H9 (cell line): ENCODE results near the gene TSPAN9. TPM values are rescaled to one million over a fixed set of nuclear protein-coding genes. Genes with fewer than 3 reads are reported as not detected.

Source experiments
- DNase-seq: peaks from one replicate; pipeline ENCODE4 v3.0.0-alpha.2; 2017
- H2AFZ ChIP-seq: one replicate; pipeline ENCODE4 v1.6.1; 2013; ENCODE audit warnings: mild to moderate bottlenecking, low read length, control low read depth, moderate library complexity
- H2AK5ac ChIP-seq: 2 replicates; pipeline ENCODE4 v1.6.1; 2013; ENCODE audit warnings: low read length, control low read depth, mixed read lengths; ENCODE audit not compliant: insufficient read length
- H2BK120ac ChIP-seq: one replicate; pipeline ENCODE4 v1.6.1; 2013; ENCODE audit warnings: low read depth, mild to moderate bottlenecking, low read length, control low read depth, inconsistent platforms; ENCODE audit not compliant: poor library complexity, severe bottlenecking
- H2BK12ac ChIP-seq: 2 replicates; pipeline ENCODE4 v1.6.1; 2013; ENCODE audit warnings: low read length, control low read depth, mixed read lengths, low read depth; ENCODE audit not compliant: insufficient read length
- H2BK15ac ChIP-seq: 2 replicates; pipeline ENCODE4 v1.6.1; 2013; ENCODE audit warnings: low read depth, low read length, control low read depth
- H2BK20ac ChIP-seq: one replicate; pipeline ENCODE4 v1.6.1; 2013; ENCODE audit warnings: low read depth, mild to moderate bottlenecking, low read length, control low read depth, inconsistent platforms; ENCODE audit not compliant: poor library complexity, severe bottlenecking
- H2BK5ac ChIP-seq: 2 replicates; pipeline ENCODE4 v1.6.1; 2013; ENCODE audit warnings: low read length, control low read depth, mixed read lengths; ENCODE audit not compliant: insufficient read length
- H3K14ac ChIP-seq: 2 replicates; pipeline ENCODE4 v1.6.1; 2013; ENCODE audit warnings: low read length, control low read depth; ENCODE audit not compliant: insufficient read depth
- H3K18ac ChIP-seq: 2 replicates; pipeline ENCODE4 v1.6.1; 2013; ENCODE audit warnings: low read depth, mild to moderate bottlenecking, mixed read lengths, low read length, control low read depth; ENCODE audit not compliant: insufficient read length
- H3K23ac ChIP-seq: 2 replicates; pipeline ENCODE4 v1.6.1; 2013; ENCODE audit warnings: low read length, control low read depth, mixed read lengths, low read depth; ENCODE audit not compliant: insufficient read length
- H3K23me2 ChIP-seq: 2 replicates; pipeline ENCODE4 v1.6.1; 2013; ENCODE audit warnings: low read depth, mild to moderate bottlenecking, mixed read lengths, low read length, control low read depth; ENCODE audit not compliant: insufficient read length, poor library complexity, severe bottlenecking
- H3K27ac ChIP-seq: 2 replicates; pipeline ENCODE4 v1.5.1; 2013; ENCODE audit warnings: low read length, control low read depth, mixed read lengths, low read depth; ENCODE audit not compliant: insufficient read length
- H3K27me3 ChIP-seq: 2 replicates; pipeline ENCODE4 v1.6.1; 2013; ENCODE audit warnings: low read length, control low read depth, inconsistent platforms; ENCODE audit not compliant: insufficient read depth
- H3K4ac ChIP-seq: 2 replicates; pipeline ENCODE4 v1.6.1; 2013; ENCODE audit warnings: low read depth, mild to moderate bottlenecking, control low read depth, inconsistent platforms, low read length, moderate library complexity
- H3K4me1 ChIP-seq: 2 replicates; pipeline ENCODE4 v1.6.1; 2013; ENCODE audit warnings: low read length, control low read depth, inconsistent platforms; ENCODE audit not compliant: insufficient read depth
- H3K4me2 ChIP-seq: 2 replicates; pipeline ENCODE4 v1.6.1; 2013; ENCODE audit warnings: low read length, control low read depth, mixed read lengths; ENCODE audit not compliant: insufficient read length, insufficient read depth
- H3K56ac ChIP-seq: 2 replicates; pipeline ENCODE4 v1.6.1; 2013; ENCODE audit warnings: low read depth, mild to moderate bottlenecking, mixed read lengths, low read length, control low read depth; ENCODE audit not compliant: insufficient read length
- H3K79me1 ChIP-seq: 2 replicates; pipeline ENCODE4 v1.6.1; 2013; ENCODE audit warnings: low read depth, mild to moderate bottlenecking, moderate library complexity, low read length, control low read depth, inconsistent platforms; ENCODE audit not compliant: insufficient read depth, poor library complexity, severe bottlenecking
- H3K79me2 ChIP-seq: 2 replicates; pipeline ENCODE4 v1.6.1; 2013; ENCODE audit warnings: low read length, control low read depth, inconsistent platforms; ENCODE audit not compliant: insufficient read depth
- H3K9ac ChIP-seq: 2 replicates; pipeline ENCODE4 v1.6.1; 2013; ENCODE audit warnings: low read length, control low read depth, mixed read lengths; ENCODE audit not compliant: insufficient read length; ENCODE audit errors: extremely low read depth
- H3K9me3 ChIP-seq: one replicate; pipeline ENCODE4 v1.6.1; 2013; ENCODE audit warnings: low read depth, low read length, inconsistent platforms; ENCODE audit not compliant: control insufficient read depth
- H3T11ph ChIP-seq: one replicate; pipeline ENCODE4 v1.6.1; 2013; ENCODE audit warnings: mild to moderate bottlenecking, low read length, control low read depth, inconsistent platforms
- H4K20me1 ChIP-seq: one replicate; pipeline ENCODE4 v1.6.1; 2013; ENCODE audit not compliant: control insufficient read depth, insufficient read length, insufficient read depth
- H4K5ac ChIP-seq: 2 replicates; pipeline ENCODE4 v1.6.1; 2013; ENCODE audit warnings: low read depth, mild to moderate bottlenecking, mixed read lengths, low read length, control low read depth; ENCODE audit not compliant: insufficient read length
- H4K8ac ChIP-seq: replicated peaks from 2 replicates; pipeline ENCODE4 v1.6.1; 2013; ENCODE audit warnings: low read length, control low read depth, mixed read lengths, low read depth; ENCODE audit not compliant: insufficient read length
- H4K91ac ChIP-seq: 2 replicates; pipeline ENCODE4 v1.6.1; 2013; ENCODE audit warnings: low read depth, mild to moderate bottlenecking, moderate library complexity, mixed read lengths, low read length, control low read depth; ENCODE audit not compliant: insufficient read length
- H3K27ac Mint-ChIP-seq, 3 experiments: 2 replicates in 2 of 3; 3 replicates in 1 of 3; pipeline ENCODE4 v1.8.0; 2020 to 2021; ENCODE audit warnings: mixed read lengths in 3 of 3, mild to moderate bottlenecking in 1 of 3, moderate library complexity in 1 of 3
- H3K27me3 Mint-ChIP-seq: 2 replicates; pipeline ENCODE4 v1.8.0; 2021; ENCODE audit warnings: low read depth, mild to moderate bottlenecking, moderate library complexity, mixed read lengths
- H3K36me3 Mint-ChIP-seq, 3 experiments: 2 replicates in 2 of 3; 3 replicates in 1 of 3; pipeline ENCODE4 v1.8.0; 2020 to 2021; ENCODE audit warnings: low read depth in 3 of 3, mixed read lengths in 3 of 3; ENCODE audit not compliant: insufficient read depth in 1 of 3
- H3K4me1 Mint-ChIP-seq, 2 experiments: 2 replicates each; pipeline ENCODE4 v1.8.0; 2020; ENCODE audit warnings: mixed read lengths in 2 of 2
- H3K4me3 Mint-ChIP-seq, 2 experiments: 2 replicates in 1 of 2; 3 replicates in 1 of 2; pipeline ENCODE4 v1.8.0; 2020 to 2021; ENCODE audit warnings: mild to moderate bottlenecking in 2 of 2, mixed read lengths in 2 of 2, moderate library complexity in 1 of 2
- H3K9me3 Mint-ChIP-seq, 2 experiments: 2 replicates in 1 of 2; 3 replicates in 1 of 2; pipeline ENCODE4 v1.8.0; 2020; ENCODE audit warnings: mild to moderate bottlenecking in 2 of 2, mixed read lengths in 2 of 2, moderate library complexity in 1 of 2
- WGBS: extraction: QIAGEN DNeasy Blood & Tissue Kit; methylation state at CpG from one replicate; pipeline ENCODE4 v1.1.7; 2013; ENCODE audit warnings: missing lambda C conversion rate, low lambda C conversion rate, mixed read lengths; ENCODE audit not compliant: insufficient read length; ENCODE audit errors: extremely low coverage; 5-methylcytosine and 5-hydroxymethylcytosine counted together
- total RNA-seq: library from RNA; stranded (reverse); gene quantifications from 2 replicates; pipeline ENCODE4 v1.2.1, GENCODE V29; 2021
- TF ChIP-seq, protein P1 (sequence below): fragments of 200-600 bp; sonication (generic); conservative IDR thresholded peaks from 3 replicates; pipeline ENCODE4 v1.8.0; 2021; ENCODE audit warnings: antibody characterized with exemption, mild to moderate bottlenecking

The TSPAN9 gene
- total RNA-seq, 1 experiment from 2014 or later, result 19.0 TPM

DNA sequence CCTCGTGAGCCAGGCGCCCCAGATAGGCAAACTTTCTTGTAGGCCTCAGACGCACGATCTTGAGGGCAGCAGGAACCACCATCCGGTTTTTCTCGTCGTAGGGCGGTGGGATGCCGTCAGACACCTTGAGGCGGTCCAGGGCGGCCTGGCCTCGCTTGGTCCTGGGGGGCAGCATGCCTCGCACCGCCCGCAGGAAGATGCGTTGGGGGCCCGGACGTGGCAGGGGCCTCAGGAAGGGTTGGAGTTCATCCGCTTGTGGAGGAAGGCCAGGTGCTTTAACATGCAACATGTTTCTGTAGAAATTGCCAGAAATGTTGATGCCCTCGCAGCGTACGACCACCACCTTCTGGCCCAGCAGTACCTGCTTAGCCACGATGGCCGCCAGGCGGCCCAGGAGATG is 5.5 kb upstream of the TSPAN9 start:
- Histone ChIP-seq H3K23ac (no peak overlapping the region), H2BK5ac (no peak overlapping the region), H2AK5ac (no peak overlapping the region), H3K18ac (no peak overlapping the region), H3K4ac (no peak overlapping the region), H3K27ac (no peak overlapping the region), H3K79me2 (no peaks in the 10 kb centered on the region), H3K9ac (no peak overlapping the region), H2BK15ac (no peak overlapping the region), H3K79me1 (no peaks in the 10 kb centered on the region), H2BK120ac (no peak overlapping the region), H3K4me1 (no peaks in the 10 kb centered on the region), H2AFZ (no peak overlapping the region), H2BK20ac (no peak overlapping the region), H2BK12ac (no peak overlapping the region), H4K8ac (no peak overlapping the region), H3K23me2 (peaks cover 2% of the 10 kb centered on the region), H3T11ph (no peak overlapping the region), H3K27me3 (no peaks in the 10 kb centered on the region; the same call in 1 of the 2 replicates), H3K14ac (no peak overlapping the region; the same call in 1 of the 2 replicates), H4K5ac (no peak overlapping the region), H3K56ac (no peak overlapping the region), H3K4me2 (no peak overlapping the region), H3K9me3 (no peaks in the 10 kb centered on the region), H4K20me1 (no peaks in the 10 kb centered on the region), H4K91ac (no peak overlapping the region)
- DNase-seq, result peak; percentile 32
- Mint-ChIP-seq H3K4me3 (no peak overlapping the region), H3K4me1 (no peaks in the 10 kb centered on the region; a peak in 1 of 4 replicates), H3K36me3 (no peaks in the 10 kb centered on the region), H3K27ac (no peak overlapping the region), H3K9me3 (no peaks in the 10 kb centered on the region), H3K27me3 (peaks cover 19% of the 10 kb centered on the region)
- WGBS, result no CpG with 5 or more reads among the region's 25 CpGs
- TF ChIP-seq, protein P1, sequence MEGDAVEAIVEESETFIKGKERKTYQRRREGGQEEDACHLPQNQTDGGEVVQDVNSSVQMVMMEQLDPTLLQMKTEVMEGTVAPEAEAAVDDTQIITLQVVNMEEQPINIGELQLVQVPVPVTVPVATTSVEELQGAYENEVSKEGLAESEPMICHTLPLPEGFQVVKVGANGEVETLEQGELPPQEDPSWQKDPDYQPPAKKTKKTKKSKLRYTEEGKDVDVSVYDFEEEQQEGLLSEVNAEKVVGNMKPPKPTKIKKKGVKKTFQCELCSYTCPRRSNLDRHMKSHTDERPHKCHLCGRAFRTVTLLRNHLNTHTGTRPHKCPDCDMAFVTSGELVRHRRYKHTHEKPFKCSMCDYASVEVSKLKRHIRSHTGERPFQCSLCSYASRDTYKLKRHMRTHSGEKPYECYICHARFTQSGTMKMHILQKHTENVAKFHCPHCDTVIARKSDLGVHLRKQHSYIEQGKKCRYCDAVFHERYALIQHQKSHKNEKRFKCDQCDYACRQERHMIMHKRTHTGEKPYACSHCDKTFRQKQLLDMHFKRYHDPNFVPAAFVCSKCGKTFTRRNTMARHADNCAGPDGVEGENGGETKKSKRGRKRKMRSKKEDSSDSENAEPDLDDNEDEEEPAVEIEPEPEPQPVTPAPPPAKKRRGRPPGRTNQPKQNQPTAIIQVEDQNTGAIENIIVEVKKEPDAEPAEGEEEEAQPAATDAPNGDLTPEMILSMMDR, result no peak
